ENCODE measurements around the gene TM7SF2. TPM values are rescaled to one million over a fixed set of nuclear protein-coding genes. Genes with fewer than 3 reads are reported as not detected.
A peak's percentile ranks its signal among the peaks of the same experiment; 100 is the strongest.

Gene TM7SF2
- total RNA-seq, 1 experiment from 2014 or later, result 37.8 TPM

- intact Hi-C loops (cut with micrococcal nuclease; ENCODE audit: unreplicated experiment), result loop anchor here (5.0 to 10.0 kb wide), 3 partner anchors 92 to 335 kb away; partner anchors contain the start of gene SNX15
- ChIA-PET POLR2A (ENCODE audit: low non-redundant PET) (no interaction called here), CTCF (no interaction called here)
- TF ChIP-seq CTCF (conservative IDR thresholded peaks at IDR 0.05; ENCODE audit: low read depth, low read length), result no peak
- TF ChIP-seq EZH2 (IDR thresholded peaks at IDR 0.05; ENCODE audit: borderline replicate concordance, low read depth, low read length, poor library complexity, severe bottlenecking), result no peak
- no peak overlapping the region for H3K4me3 ChIP-seq (ENCODE audit: low read depth, low read length, poor library complexity, severe bottlenecking)
- DNase-seq (ENCODE audit: low spot score), result no peak
- peaks cover 20% of the 10 kb centered on the region for H3K4me1 ChIP-seq (ENCODE audit: insufficient read depth, low read length, poor library complexity, severe bottlenecking)
- H3K9me3 ChIP-seq (ENCODE audit: low read depth, low read length, poor library complexity, severe bottlenecking), result no peaks in the 10 kb centered on the region
- H3K36me3 ChIP-seq (ENCODE audit: insufficient read depth, low read length, poor library complexity, severe bottlenecking), result peaks cover 43% of the 10 kb centered on the region
- no peak overlapping the region for H3K27ac ChIP-seq (ENCODE audit: low read depth, low read length, poor library complexity, severe bottlenecking)
- no peaks in the 10 kb centered on the region for H3K27me3 ChIP-seq (replicated peaks; ENCODE audit: insufficient read depth, low read depth, low read length, poor library complexity)
- BruUV-seq (replicated peaks), result no TSS peak
These were observed 8.0 kb downstream of the TM7SF2 start for GRCh38 chr11:65119670-65119995.

GRCh38 chr11:65120831-65121230 lies 9.2 kb downstream of the TM7SF2 start:
- Histone ChIP-seq H3K36me3 (ENCODE audit: insufficient read depth, low read length, poor library complexity, severe bottlenecking) (peaks cover 55% of the 10 kb centered on the region), H3K9me3 (ENCODE audit: low read depth, low read length, poor library complexity, severe bottlenecking) (no peaks in the 10 kb centered on the region), H3K4me3 (ENCODE audit: low read depth, low read length, poor library complexity, severe bottlenecking) (peak overlapping the region; percentile 89), H3K27me3 (replicated peaks; ENCODE audit: insufficient read depth, low read depth, low read length, poor library complexity) (no peaks in the 10 kb centered on the region), H3K27ac (ENCODE audit: low read depth, low read length, poor library complexity, severe bottlenecking) (peak overlapping the region; percentile 83), H3K4me1 (ENCODE audit: insufficient read depth, low read length, poor library complexity, severe bottlenecking) (peaks cover 19% of the 10 kb centered on the region)
- TF ChIP-seq CTCF (conservative IDR thresholded peaks at IDR 0.05; ENCODE audit: low read depth, low read length) (no peak), EZH2 (IDR thresholded peaks at IDR 0.05; ENCODE audit: borderline replicate concordance, low read depth, low read length, poor library complexity, severe bottlenecking) (no peak)
- POLR2A ChIA-PET (ENCODE audit: low non-redundant PET), result no interaction called here
- no TSS peak for BruUV-seq (replicated peaks)
- intact Hi-C loops (cut with micrococcal nuclease; ENCODE audit: unreplicated experiment), result no loop called here
- CTCF ChIA-PET, result no interaction called here
- no peak for DNase-seq (ENCODE audit: low spot score)

- peak overlapping the region; percentile 89 for H3K4me3 ChIP-seq (ENCODE audit: low read depth, low read length, poor library complexity, severe bottlenecking)
- no peak for DNase-seq (ENCODE audit: low spot score)
These were observed 9.8 kb downstream of the TM7SF2 start for GRCh38 chr11:65121447-65121864.

More at GRCh38 chr11:65121447-65121864, 9.8 kb downstream of the TM7SF2 start:
- ChIA-PET CTCF (interaction anchor here (0.6 to 1.4 kb wide), 5 partner anchors 9 to 277 kb away, joined by 3 to 11 read pairs (median 3); partner anchors contain the start of genes CDC42BPG and TM7SF2), POLR2A (ENCODE audit: low non-redundant PET) (interaction anchor here (0.9 to 1.1 kb wide), 2 partner anchors 13 to 804 kb away, joined by 3 to 6 read pairs; partner anchors contain the start of genes PRDX5 and TRMT112)
- intact Hi-C loops (cut with micrococcal nuclease; ENCODE audit: unreplicated experiment), result no loop called here
- TF ChIP-seq CTCF (conservative IDR thresholded peaks at IDR 0.05; ENCODE audit: low read depth, low read length) (no peak), EZH2 (IDR thresholded peaks at IDR 0.05; ENCODE audit: borderline replicate concordance, low read depth, low read length, poor library complexity, severe bottlenecking) (no peak)
- BruUV-seq (replicated peaks), result no TSS peak
- Histone ChIP-seq H3K27ac (ENCODE audit: low read depth, low read length, poor library complexity, severe bottlenecking) (peak overlapping the region; percentile 83), H3K36me3 (ENCODE audit: insufficient read depth, low read length, poor library complexity, severe bottlenecking) (peaks cover 55% of the 10 kb centered on the region), H3K4me1 (ENCODE audit: insufficient read depth, low read length, poor library complexity, severe bottlenecking) (peaks cover 13% of the 10 kb centered on the region), H3K9me3 (ENCODE audit: low read depth, low read length, poor library complexity, severe bottlenecking) (no peaks in the 10 kb centered on the region), H3K27me3 (replicated peaks; ENCODE audit: insufficient read depth, low read depth, low read length, poor library complexity) (no peaks in the 10 kb centered on the region)
